Adipocyte (in vitro differentiated cells): Measurements from ENCODE around the gene TMED8.

Source experiments
- DNase-seq: peaks from one replicate; pipeline ENCODE4 v3.0.0-alpha.2; 2015; ENCODE audit warnings: low read depth
- H3K27me3 ChIP-seq: replicated peaks from 2 replicates; pipeline ENCODE4 v1.7.0; 2013; ENCODE audit warnings: mild to moderate bottlenecking, low read length, moderate library complexity; ENCODE audit not compliant: control insufficient read depth, insufficient read depth
- H3K36me3 ChIP-seq: 2 replicates; pipeline ENCODE4 v1.7.0; 2013; ENCODE audit warnings: low read length, mild to moderate bottlenecking, moderate library complexity; ENCODE audit not compliant: control insufficient read depth, insufficient read depth, severe bottlenecking
- H3K4me1 ChIP-seq: 2 replicates; pipeline ENCODE4 v1.7.0; 2013; ENCODE audit warnings: mild to moderate bottlenecking, low read length, moderate library complexity; ENCODE audit not compliant: control insufficient read depth, insufficient read depth
- H3K4me3 ChIP-seq: 2 replicates; pipeline ENCODE4 v1.7.0; 2013; ENCODE audit warnings: mild to moderate bottlenecking, low read length, moderate library complexity
- H3K9ac ChIP-seq: 2 replicates; pipeline ENCODE4 v1.7.0; 2013; ENCODE audit warnings: mild to moderate bottlenecking, low read length, moderate library complexity
- H3K9me3 ChIP-seq: 2 replicates; pipeline ENCODE4 v1.7.0; 2013; ENCODE audit warnings: mild to moderate bottlenecking, low read length, moderate library complexity; ENCODE audit not compliant: control insufficient read depth

The TMED8 gene

GRCh38 chr14:77359626-77360025 is 17.3 kb downstream of the TMED8 start:
- DNase-seq, result no peak
- no peaks in the 10 kb centered on the region for H3K9me3 ChIP-seq
- no peak overlapping the region for H3K9ac ChIP-seq
- no peaks in the 10 kb centered on the region for H3K27me3 ChIP-seq
- H3K36me3 ChIP-seq, result no peaks in the 10 kb centered on the region
- no peak overlapping the region for H3K4me3 ChIP-seq
- H3K4me1 ChIP-seq, result peaks cover 4% of the 10 kb centered on the region

GRCh38 chr14:77356899-77357298 is 20.0 kb downstream of the TMED8 start:
- Histone ChIP-seq H3K4me3 (no peak overlapping the region), H3K9ac (no peak overlapping the region), H3K27me3 (no peaks in the 10 kb centered on the region), H3K4me1 (peaks cover 4% of the 10 kb centered on the region), H3K9me3 (no peaks in the 10 kb centered on the region), H3K36me3 (no peaks in the 10 kb centered on the region)
- no peak for DNase-seq

- no peak for DNase-seq
- Histone ChIP-seq H3K4me3 (no peak overlapping the region), H3K9ac (no peak overlapping the region), H3K36me3 (no peaks in the 10 kb centered on the region), H3K9me3 (no peaks in the 10 kb centered on the region), H3K27me3 (no peaks in the 10 kb centered on the region), H3K4me1 (peaks cover 4% of the 10 kb centered on the region)
Measured at GRCh38 chr14:77355811-77356210, 21.1 kb downstream of the TMED8 start.

- Histone ChIP-seq H3K9ac (no peak overlapping the region), H3K36me3 (peaks cover 8% of the 10 kb centered on the region), H3K4me3 (no peak overlapping the region)
Measured at GRCh38 chr14:77353469-77354141, 23.3 kb downstream of the TMED8 start.

GRCh38 chr14:77347751-77348150 is 29.1 kb downstream of the TMED8 start:
- H3K4me3 ChIP-seq, result no peak overlapping the region

More at GRCh38 chr14:77353469-77354141, 23.3 kb downstream of the TMED8 start:
- DNase-seq, result no peak
- Histone ChIP-seq H3K27me3 (no peaks in the 10 kb centered on the region), H3K4me1 (peaks cover 4% of the 10 kb centered on the region), H3K9me3 (no peaks in the 10 kb centered on the region)

GRCh38 chr14:77346495-77346894 is 30.4 kb downstream of the TMED8 start:
- Histone ChIP-seq H3K4me3 (no peak overlapping the region), H3K9ac (no peak overlapping the region), H3K36me3 (peaks cover 28% of the 10 kb centered on the region), H3K9me3 (no peaks in the 10 kb centered on the region), H3K4me1 (no peaks in the 10 kb centered on the region), H3K27me3 (no peaks in the 10 kb centered on the region)
- DNase-seq, result no peak

More at GRCh38 chr14:77347751-77348150, 29.1 kb downstream of the TMED8 start:
- H3K27me3 ChIP-seq, result no peaks in the 10 kb centered on the region
- no peaks in the 10 kb centered on the region for H3K4me1 ChIP-seq
- no peak overlapping the region for H3K9ac ChIP-seq
- no peaks in the 10 kb centered on the region for H3K9me3 ChIP-seq
- peak; percentile 21 for DNase-seq
- peaks cover 16% of the 10 kb centered on the region for H3K36me3 ChIP-seq

GRCh38 chr14:77344377-77344996 is 32.4 kb downstream of the TMED8 start:
- Histone ChIP-seq H3K9ac (no peak overlapping the region), H3K36me3 (peaks cover 24% of the 10 kb centered on the region), H3K4me1 (peaks cover 2% of the 10 kb centered on the region), H3K27me3 (no peaks in the 10 kb centered on the region), H3K4me3 (no peak overlapping the region), H3K9me3 (no peaks in the 10 kb centered on the region)
- peak; percentile 47 for DNase-seq

GRCh38 chr14:77343662-77344061 is 33.2 kb downstream of the TMED8 start:
- no peak for DNase-seq
- Histone ChIP-seq H3K9me3 (no peaks in the 10 kb centered on the region), H3K4me1 (peaks cover 10% of the 10 kb centered on the region), H3K9ac (no peak overlapping the region), H3K36me3 (peaks cover 24% of the 10 kb centered on the region), H3K27me3 (no peaks in the 10 kb centered on the region), H3K4me3 (no peak overlapping the region)

- no peaks in the 10 kb centered on the region for H3K9me3 ChIP-seq
- H3K4me1 ChIP-seq, result peaks cover 10% of the 10 kb centered on the region
- DNase-seq, result no peak
- H3K9ac ChIP-seq, result no peak overlapping the region
- no peak overlapping the region for H3K4me3 ChIP-seq
- no peaks in the 10 kb centered on the region for H3K27me3 ChIP-seq
- H3K36me3 ChIP-seq, result peaks cover 24% of the 10 kb centered on the region
Measured at GRCh38 chr14:77342726-77343397, 34.0 kb downstream of the TMED8 start.

- Histone ChIP-seq H3K27me3 (no peaks in the 10 kb centered on the region), H3K4me1 (peaks cover 10% of the 10 kb centered on the region), H3K36me3 (peaks cover 24% of the 10 kb centered on the region), H3K4me3 (no peak overlapping the region), H3K9ac (no peak overlapping the region), H3K9me3 (no peaks in the 10 kb centered on the region)
- no peak for DNase-seq
Measured at GRCh38 chr14:77340389-77340788, 36.5 kb downstream of the TMED8 start.

GRCh38 chr14:77339407-77339806 is 37.5 kb downstream of the TMED8 start:
- Histone ChIP-seq H3K9ac (peak overlapping the region; percentile 28), H3K27me3 (no peaks in the 10 kb centered on the region), H3K4me1 (peaks cover 13% of the 10 kb centered on the region), H3K36me3 (peaks cover 24% of the 10 kb centered on the region), H3K9me3 (no peaks in the 10 kb centered on the region), H3K4me3 (no peak overlapping the region)
- peak; percentile 63 for DNase-seq
